Mononuclear cell (primary cell): ENCODE results near the gene CTDNEP1. TPM values are rescaled to one million over a fixed set of nuclear protein-coding genes. Genes with fewer than 3 reads are reported as not detected.

Source experiments
- H3K27me3 ChIP-seq: 2 replicates; pipeline ENCODE4 v1.6.0; 2011; ENCODE audit warnings: low read length, control low read depth; ENCODE audit not compliant: insufficient read depth
- H3K4me1 ChIP-seq: 2 replicates; pipeline ENCODE4 v1.5.1; 2011; ENCODE audit warnings: mild to moderate bottlenecking, low read length, control low read depth; ENCODE audit not compliant: insufficient read depth
- H3K4me3 ChIP-seq: 2 replicates; pipeline ENCODE4 v1.5.1; 2011; ENCODE audit warnings: mild to moderate bottlenecking, low read length, moderate library complexity
- H3K9me3 ChIP-seq: 2 replicates; pipeline ENCODE4 v1.5.1; 2011; ENCODE audit warnings: low read depth, mild to moderate bottlenecking, control low read depth, low read length
- total RNA-seq: library from RNA; depleted of rRNA; stranded (reverse); fragments of >200 nt; gene quantifications from one replicate; pipeline ENCODE4 v1.2.3, GENCODE V29; 2012

The CTDNEP1 gene
- total RNA-seq, 1 donor = 38.8 TPM

- Histone ChIP-seq H3K4me3 (no peak overlapping the region), H3K4me1 (peaks cover 27% of the 10 kb centered on the region), H3K9me3 (no peaks in the 10 kb centered on the region), H3K27me3 (peaks cover 19% of the 10 kb centered on the region)
Measured at GRCh38 chr17:7283471-7284216, 32.1 kb upstream of the CTDNEP1 start.

GRCh38 chr17:7282752-7283321 lies 31.3 kb upstream of the CTDNEP1 start:
- Histone ChIP-seq H3K4me1 (peaks cover 27% of the 10 kb centered on the region), H3K9me3 (no peaks in the 10 kb centered on the region), H3K27me3 (peaks cover 19% of the 10 kb centered on the region), H3K4me3 (no peak overlapping the region)

- Histone ChIP-seq H3K4me1 (peaks cover 27% of the 10 kb centered on the region), H3K4me3 (no peak overlapping the region), H3K27me3 (peaks cover 19% of the 10 kb centered on the region), H3K9me3 (no peaks in the 10 kb centered on the region)
Measured at GRCh38 chr17:7281953-7282751, 30.6 kb upstream of the CTDNEP1 start.

- peaks cover 27% of the 10 kb centered on the region for H3K4me1 ChIP-seq
- H3K27me3 ChIP-seq = peaks cover 19% of the 10 kb centered on the region
- H3K4me3 ChIP-seq = peak within 1 kb of the TSS; percentile 15
Measured at GRCh38 chr17:7281074-7281952, 29.8 kb upstream of the CTDNEP1 start, which contains the start of gene SLC2A4. Gene SLC2A4, plus strand, starts transcription at chr17:7281718. Its CDS starts 217 bp downstream, at chr17:7281935.

GRCh38 chr17:7280519-7281073 lies 29.1 kb upstream of the CTDNEP1 start:
- H3K4me3 ChIP-seq = no peak overlapping the region
- H3K9me3 ChIP-seq = no peaks in the 10 kb centered on the region
- peaks cover 19% of the 10 kb centered on the region for H3K27me3 ChIP-seq
- peaks cover 27% of the 10 kb centered on the region for H3K4me1 ChIP-seq

More at GRCh38 chr17:7281074-7281952, 29.8 kb upstream of the CTDNEP1 start, which contains the start of gene SLC2A4:
- H3K9me3 ChIP-seq = no peaks in the 10 kb centered on the region

GRCh38 chr17:7279448-7279847 lies 27.9 kb upstream of the CTDNEP1 start:
- Histone ChIP-seq H3K4me1 (peaks cover 27% of the 10 kb centered on the region), H3K4me3 (no peak overlapping the region), H3K9me3 (no peaks in the 10 kb centered on the region), H3K27me3 (peaks cover 19% of the 10 kb centered on the region)

GRCh38 chr17:7266784-7267183 lies 15.2 kb upstream of the CTDNEP1 start:
- peaks cover 21% of the 10 kb centered on the region for H3K27me3 ChIP-seq
- H3K4me1 ChIP-seq = peaks cover 20% of the 10 kb centered on the region

GRCh38 chr17:7263801-7264078 lies 12.2 kb upstream of the CTDNEP1 start:
- Histone ChIP-seq H3K27me3 (peaks cover 28% of the 10 kb centered on the region), H3K9me3 (no peaks in the 10 kb centered on the region), H3K4me1 (peaks cover 38% of the 10 kb centered on the region), H3K4me3 (no peak overlapping the region)

More at GRCh38 chr17:7266784-7267183, 15.2 kb upstream of the CTDNEP1 start:
- no peak overlapping the region for H3K4me3 ChIP-seq
- no peaks in the 10 kb centered on the region for H3K9me3 ChIP-seq

GRCh38 chr17:7262935-7263800 lies 11.6 kb upstream of the CTDNEP1 start:
- Histone ChIP-seq H3K9me3 (no peaks in the 10 kb centered on the region), H3K4me3 (peak overlapping the region; percentile 15), H3K4me1 (peaks cover 38% of the 10 kb centered on the region), H3K27me3 (peaks cover 28% of the 10 kb centered on the region)

GRCh38 chr17:7262192-7262934 lies 10.8 kb upstream of the CTDNEP1 start, which contains the start of gene CLDN7:
Gene CLDN7, minus strand, starts transcription at chr17:7262478. Its CDS starts 435 bp downstream, at chr17:7262043.
- no peaks in the 10 kb centered on the region for H3K9me3 ChIP-seq
- H3K27me3 ChIP-seq = peaks cover 28% of the 10 kb centered on the region
- H3K4me3 ChIP-seq = peak within 1 kb of the TSS; percentile 30
- H3K4me1 ChIP-seq = peaks cover 38% of the 10 kb centered on the region

GRCh38 chr17:7261379-7262191 lies 10.1 kb upstream of the CTDNEP1 start:
- H3K9me3 ChIP-seq = no peaks in the 10 kb centered on the region
- peak overlapping the region; percentile 30 for H3K4me3 ChIP-seq
- H3K27me3 ChIP-seq = peaks cover 28% of the 10 kb centered on the region
- H3K4me1 ChIP-seq = peaks cover 38% of the 10 kb centered on the region

GRCh38 chr17:7260651-7261378 lies 9.3 kb upstream of the CTDNEP1 start:
- H3K27me3 ChIP-seq = peaks cover 28% of the 10 kb centered on the region
- peak overlapping the region; percentile 30 for H3K4me3 ChIP-seq
- H3K9me3 ChIP-seq = no peaks in the 10 kb centered on the region
- peaks cover 38% of the 10 kb centered on the region for H3K4me1 ChIP-seq
